ENCODE results near the gene ACAA1. TPM values are rescaled to one million over a fixed set of nuclear protein-coding genes. Genes with fewer than 3 reads are reported as not detected.

Gene ACAA1
- total and polyA plus RNA-seq, 10 of the 15 experiments (the other 5 are each of a cell fraction or from before 2014, with no cell fraction given): 5.7 to 85.4 (median 60.6) TPM

GRCh38 chr3:38117748-38118420 is 19.0 kb downstream of the ACAA1 start:
- ChIA-PET SMC1A (ENCODE audit: uncharacterized antibody, unreplicated experiment) (interaction anchor here (1.0 to 4.0 kb wide), 4 partner anchors 15 to 183 kb away, joined by 3 to 20 read pairs (median 4); no protein-coding TSS in a partner anchor), CTCF (interaction anchor here (0.8 to 5.7 kb wide), 15 partner anchors 10 to 403 kb away, joined by 3 to 42 read pairs (median 3); partner anchors contain the start of gene DLEC1)
- no peak for TF ChIP-seq SIX5 (IDR thresholded peaks at IDR 0.05; ENCODE audit: low read depth, low read length, severe bottlenecking)
- peak; percentile 89 for TF ChIP-seq RAD21 (IDR thresholded peaks at IDR 0.05; ENCODE audit: insufficient read depth, low read depth, low read length)
- TF ChIP-seq BACH1 (IDR thresholded peaks at IDR 0.05; ENCODE audit: borderline replicate concordance): 0 out of 2 replicates have a peak, but pooled peaks have one; percentile 42
- TF ChIP-seq TCF3 (IDR thresholded peaks at IDR 0.05; ENCODE audit: borderline replicate concordance, insufficient read depth, low read depth, low read length): no peak
- no peak for TF ChIP-seq TAF1 (IDR thresholded peaks at IDR 0.05; ENCODE audit: borderline replicate concordance, low read depth, low read length)
- TF ChIP-seq NBN (IDR thresholded peaks at IDR 0.05): no peak
- no peak for TF ChIP-seq MYC (IDR thresholded peaks at IDR 0.05; ENCODE audit: insufficient read depth, insufficient read length, insufficient replicate concordance, low read length, severe bottlenecking)
- TF ChIP-seq CEBPZ (IDR thresholded peaks at IDR 0.05; ENCODE audit: low read depth, low read length): no peak
- no peak for TF ChIP-seq SREBF2 (IDR thresholded peaks at IDR 0.05; ENCODE audit: low read length)
- TF ChIP-seq ZBTB11 (CRISPR knock-in tag; IDR thresholded peaks at IDR 0.05): no peak
- no peak for TF ChIP-seq MYB (IDR thresholded peaks at IDR 0.05; ENCODE audit: borderline replicate concordance, low read depth, low read length)
- TF ChIP-seq PBX3 (IDR thresholded peaks at IDR 0.05; ENCODE audit: insufficient replicate concordance, low read depth, low read length): no peak
- peak; percentile 55; the same call in 1 of the 2 replicates for TF ChIP-seq POLR2AphosphoS5 (IDR thresholded peaks at IDR 0.05; ENCODE audit: low read length)

More at GRCh38 chr3:38117748-38118420, 19.0 kb downstream of the ACAA1 start:
- in situ Hi-C loops (cut with MboI): loop anchor here (5.0 kb wide), 1 partner anchor 364 kb away; no protein-coding TSS in a partner anchor
- peak; percentile 93 for FAIRE-seq
- ChIA-PET POLR2A (interaction anchor here (0.6 kb wide), 1 partner anchor 252 kb away, joined by 3 read pairs; no protein-coding TSS in a partner anchor), RAD21 (ENCODE audit: unreplicated experiment) (interaction anchor here (0.9 to 1.7 kb wide), 5 partner anchors 10 to 362 kb away, joined by 3 to 6 read pairs (median 3); no protein-coding TSS in a partner anchor)
- no peak overlapping the region for H2AFZ ChIP-seq (ENCODE audit: control insufficient read depth, low read depth, low read length)
- H3K79me2 ChIP-seq (ENCODE audit: control insufficient read depth, insufficient read depth, low read length): no peaks in the 10 kb centered on the region
- WGBS (ENCODE audit: insufficient coverage, insufficient replicate concordance, low lambda C conversion rate, missing lambda C conversion rate): 44% methylated on average over 11 of the region's 11 CpGs
- DNase-seq (ENCODE audit: low read depth, low spot score): peak; percentile 41
- intact Hi-C loops (cut with micrococcal nuclease; ENCODE audit: unreplicated experiment): loop anchor here (1.0 to 5.0 kb wide), 5 partner anchors 119 to 362 kb away; partner anchors contain the start of genes SLC22A14 and XYLB
- peaks cover 0 to 11% of the 10 kb centered on the region in 2 experiments; a peak in 3 of 4 replicates for H3K36me3 ChIP-seq (ENCODE audit: control insufficient read depth in 2 of 2, insufficient read depth in 2 of 2, low read length in 1 of 2)
- H3K27ac ChIP-seq (ENCODE audit: control insufficient read depth, insufficient read depth): no peak overlapping the region
- ATAC-seq: peak; percentile 92
- no peak overlapping the region for H3K4me3 ChIP-seq
- no peaks in the 10 kb centered on the region for H3K9me3 ChIP-seq (replicated peaks; ENCODE audit: control insufficient read depth, insufficient read depth, low read length)
- no peaks in the 10 kb centered on the region for H4K20me1 ChIP-seq (ENCODE audit: control insufficient read depth, insufficient read depth)
- H3K27me3 ChIP-seq (replicated peaks in 1 of 2; ENCODE audit: control insufficient read depth in 2 of 2, insufficient read depth in 2 of 2, low read length in 1 of 2): no peaks in the 10 kb centered on the region; a peak in 1 of 4 replicates
- no TSS peak for BruUV-seq (replicated peaks)
- peaks cover 6% of the 10 kb centered on the region; the same call in 1 of the 2 replicates for H3K4me1 ChIP-seq (ENCODE audit: control insufficient read depth, insufficient read depth, low read length)
- H3K9ac ChIP-seq (ENCODE audit: control insufficient read depth, insufficient read depth, low read length): no peak overlapping the region
- H3K4me2 ChIP-seq (ENCODE audit: control insufficient read depth, insufficient read depth): no peak overlapping the region

Measured in GM12878 (cell line).